Measurements from ENCODE around the gene NPHP3.
"Not testable (repeated sequence)": the region's sequence is repeated elsewhere in the genome, so short reads cannot be mapped to it uniquely, and the experiment has no call there.

Gene NPHP3

DNA sequence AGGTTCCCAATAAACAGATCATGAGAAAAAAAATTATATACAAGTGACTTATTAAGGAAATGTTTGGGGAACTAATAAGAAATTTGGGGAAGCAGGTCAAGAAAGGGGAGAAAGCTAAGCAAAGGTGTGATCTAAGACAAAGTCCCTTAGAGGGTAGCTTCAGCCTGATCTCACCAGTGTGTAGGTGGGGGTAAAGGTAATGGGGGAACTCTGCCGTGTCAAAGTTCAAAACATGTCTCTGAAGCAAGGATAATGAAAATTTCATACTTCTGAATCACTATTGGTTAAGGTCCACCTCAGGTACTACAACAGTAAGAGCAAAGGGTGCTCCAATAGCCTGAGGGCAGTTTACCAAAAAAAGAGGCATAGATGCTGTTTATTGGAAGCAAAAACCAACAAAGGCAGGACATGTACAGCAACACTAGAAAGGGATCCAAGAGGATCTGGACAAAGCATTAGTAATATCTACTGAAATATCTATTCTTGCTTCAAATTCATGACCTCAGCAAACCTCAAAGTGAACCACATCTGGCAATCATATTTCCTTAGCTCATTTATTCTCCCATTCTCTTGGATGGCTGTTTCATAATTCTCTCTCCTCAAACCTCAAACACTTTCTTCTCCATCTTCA is 69.5 kb downstream of the NPHP3 start:
- in situ Hi-C loops (cut with MboI; ENCODE audit: low pct_unique_long_range_greater_than_20kb, low sequenced_read_pairs, unreplicated experiment) = loop anchor here (5.0 kb wide), 1 partner anchor 115 kb away; no protein-coding TSS in a partner anchor
- no peak for DNase-seq (ENCODE audit: low spot score)
- TF ChIP-seq, protein P1, sequence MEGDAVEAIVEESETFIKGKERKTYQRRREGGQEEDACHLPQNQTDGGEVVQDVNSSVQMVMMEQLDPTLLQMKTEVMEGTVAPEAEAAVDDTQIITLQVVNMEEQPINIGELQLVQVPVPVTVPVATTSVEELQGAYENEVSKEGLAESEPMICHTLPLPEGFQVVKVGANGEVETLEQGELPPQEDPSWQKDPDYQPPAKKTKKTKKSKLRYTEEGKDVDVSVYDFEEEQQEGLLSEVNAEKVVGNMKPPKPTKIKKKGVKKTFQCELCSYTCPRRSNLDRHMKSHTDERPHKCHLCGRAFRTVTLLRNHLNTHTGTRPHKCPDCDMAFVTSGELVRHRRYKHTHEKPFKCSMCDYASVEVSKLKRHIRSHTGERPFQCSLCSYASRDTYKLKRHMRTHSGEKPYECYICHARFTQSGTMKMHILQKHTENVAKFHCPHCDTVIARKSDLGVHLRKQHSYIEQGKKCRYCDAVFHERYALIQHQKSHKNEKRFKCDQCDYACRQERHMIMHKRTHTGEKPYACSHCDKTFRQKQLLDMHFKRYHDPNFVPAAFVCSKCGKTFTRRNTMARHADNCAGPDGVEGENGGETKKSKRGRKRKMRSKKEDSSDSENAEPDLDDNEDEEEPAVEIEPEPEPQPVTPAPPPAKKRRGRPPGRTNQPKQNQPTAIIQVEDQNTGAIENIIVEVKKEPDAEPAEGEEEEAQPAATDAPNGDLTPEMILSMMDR (IDR thresholded peaks at IDR 0.05; ENCODE audit: extremely low read depth, insufficient read depth, missing control alignments) = no peak

DNA sequence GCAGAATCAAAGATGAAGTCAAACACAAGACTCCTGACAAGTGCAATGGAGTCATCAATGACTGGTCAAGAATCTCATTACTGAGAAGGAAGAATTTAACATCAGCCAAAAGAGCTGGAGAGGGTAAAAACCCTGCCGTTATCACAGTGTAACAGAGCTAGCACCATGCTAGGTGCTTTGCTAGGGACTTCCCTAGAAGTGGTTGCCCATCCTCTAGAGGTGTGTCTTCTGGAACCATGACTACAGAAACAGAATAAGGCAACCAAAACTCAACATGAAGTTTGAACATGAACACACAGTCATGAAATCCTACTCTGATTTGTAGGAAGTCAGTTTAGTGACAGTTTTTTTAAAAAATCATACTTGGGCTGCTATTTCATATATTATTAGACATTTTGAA is 72.1 kb downstream of the NPHP3 start:
- TF ChIP-seq, protein P1 (IDR thresholded peaks at IDR 0.05; ENCODE audit: extremely low read depth, insufficient read depth, missing control alignments) = no peak
- in situ Hi-C loops (cut with MboI; ENCODE audit: low pct_unique_long_range_greater_than_20kb, low sequenced_read_pairs, unreplicated experiment) = loop anchor here (5.0 kb wide), 1 partner anchor 113 kb away; no protein-coding TSS in a partner anchor
- peak; percentile 11 for DNase-seq (ENCODE audit: low spot score)

DNA sequence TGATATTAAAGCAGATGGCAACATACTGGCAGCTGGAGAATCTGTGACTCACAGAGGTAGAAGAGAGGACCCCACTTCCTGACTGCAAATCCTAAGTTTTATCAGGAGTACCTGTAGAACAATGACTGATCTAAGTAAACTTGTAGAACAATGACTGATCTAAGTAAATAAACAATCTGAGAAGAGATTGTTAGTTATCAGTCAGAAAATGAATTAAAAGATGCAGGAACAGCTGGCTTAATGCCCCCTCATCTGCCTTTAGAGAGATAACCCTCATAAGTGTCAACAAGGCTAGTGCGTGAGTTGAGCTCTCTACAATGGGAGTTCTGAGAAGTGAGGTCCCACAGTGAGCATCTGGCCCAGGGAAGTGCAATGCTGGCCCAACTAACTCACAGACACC is 77.2 kb downstream of the NPHP3 start:
- TF ChIP-seq, protein P1 (IDR thresholded peaks at IDR 0.05; ENCODE audit: extremely low read depth, insufficient read depth, missing control alignments) = no peak
- no peak for DNase-seq (ENCODE audit: low spot score)
- in situ Hi-C loops (cut with MboI; ENCODE audit: low pct_unique_long_range_greater_than_20kb, low sequenced_read_pairs, unreplicated experiment) = no loop called here

DNA sequence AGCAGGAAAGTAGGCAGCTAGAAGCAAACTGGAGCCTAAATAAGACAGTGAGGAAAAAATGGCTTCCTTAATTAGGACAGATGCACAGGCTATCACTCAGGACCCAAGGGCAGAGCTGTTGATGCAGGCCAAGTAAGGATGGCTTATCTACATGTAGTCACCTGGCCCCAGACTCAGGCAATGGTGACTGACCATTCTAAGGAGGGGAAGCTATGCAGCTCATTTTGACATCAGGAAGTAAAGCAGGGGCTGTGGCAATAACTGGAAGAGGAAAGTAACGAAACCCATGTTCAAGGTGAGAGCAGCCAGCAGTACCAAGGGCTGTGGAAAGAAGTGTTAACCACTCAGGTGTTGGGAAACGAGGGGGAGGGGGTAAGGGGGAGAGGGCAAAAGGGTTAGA is 78.8 kb downstream of the NPHP3 start:
- in situ Hi-C loops (cut with MboI; ENCODE audit: low pct_unique_long_range_greater_than_20kb, low sequenced_read_pairs, unreplicated experiment) = no loop called here
- DNase-seq (ENCODE audit: low spot score) = no peak
- TF ChIP-seq, protein P1 (IDR thresholded peaks at IDR 0.05; ENCODE audit: extremely low read depth, insufficient read depth, missing control alignments) = no peak

GRCh38 chr3:132642539-132642847 is 79.7 kb downstream of the NPHP3 start:
- no peak for DNase-seq (ENCODE audit: low spot score)
- TF ChIP-seq, protein P1 (IDR thresholded peaks at IDR 0.05; ENCODE audit: extremely low read depth, insufficient read depth, missing control alignments) = no peak
- in situ Hi-C loops (cut with MboI; ENCODE audit: low pct_unique_long_range_greater_than_20kb, low sequenced_read_pairs, unreplicated experiment) = no loop called here

DNA sequence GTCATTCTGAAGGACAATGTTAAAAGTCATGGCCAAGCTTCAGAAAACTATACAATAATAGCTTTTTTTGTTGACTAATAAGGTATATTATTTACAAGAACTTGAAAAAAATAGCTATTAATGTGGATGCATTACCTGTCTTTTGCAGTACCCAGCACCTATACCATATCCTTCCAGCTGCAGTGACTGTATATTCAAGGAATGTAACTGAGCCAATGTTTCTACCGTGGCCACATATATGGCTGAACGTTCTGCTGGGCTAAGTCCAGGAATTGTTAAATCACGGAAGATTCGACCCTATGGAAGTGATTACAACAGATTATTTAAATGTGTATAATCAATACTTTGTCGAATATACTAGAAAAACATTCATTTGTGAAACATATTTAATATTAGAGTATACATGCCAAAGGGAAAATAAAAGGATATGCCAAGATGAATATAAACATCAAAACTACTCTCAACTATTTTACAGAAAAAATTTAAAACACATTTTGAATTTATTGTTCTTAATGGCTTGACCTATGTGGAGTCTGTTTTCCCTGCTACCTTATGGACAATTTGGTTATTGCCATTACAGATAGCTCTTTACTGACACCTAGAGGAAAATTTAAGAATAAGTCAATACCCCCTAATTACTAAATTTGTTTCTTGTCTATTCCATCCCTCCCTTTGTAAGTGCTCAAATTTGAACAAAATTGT is 80.2 kb downstream of the NPHP3 start:
- DNase-seq (ENCODE audit: low spot score) = peak; percentile 59
- in situ Hi-C loops (cut with MboI; ENCODE audit: low pct_unique_long_range_greater_than_20kb, low sequenced_read_pairs, unreplicated experiment) = no loop called here
- TF ChIP-seq, protein P1 (IDR thresholded peaks at IDR 0.05; ENCODE audit: extremely low read depth, insufficient read depth, missing control alignments) = peak; percentile 49

DNA sequence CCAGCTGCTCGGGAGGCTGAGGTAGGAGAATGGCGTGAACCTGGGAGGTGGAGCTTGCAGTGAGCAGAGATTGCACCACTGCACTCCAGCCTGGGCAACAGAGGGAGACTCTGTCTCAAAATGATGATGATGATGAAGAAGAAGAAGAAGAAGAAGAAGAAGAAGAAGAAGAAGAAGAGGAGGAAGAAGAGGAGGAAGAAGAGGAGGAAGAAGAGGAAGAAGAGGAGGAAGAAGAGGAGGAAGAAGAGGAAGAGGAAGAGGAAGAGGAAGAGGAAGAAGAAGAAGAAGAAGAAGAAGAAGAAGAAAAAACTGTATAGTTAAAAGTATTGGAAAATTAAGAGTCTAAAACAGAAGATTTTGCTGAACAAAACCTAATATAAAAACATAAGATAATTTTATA is 80.8 kb downstream of the NPHP3 start:
- in situ Hi-C loops (cut with MboI; ENCODE audit: low pct_unique_long_range_greater_than_20kb, low sequenced_read_pairs, unreplicated experiment); DNase-seq (ENCODE audit: low spot score): not testable (repeated sequence)

Measured in GM13977 (cell line).